Measurements from ENCODE around the gene TMEM72. TPM values are rescaled to one million over a fixed set of nuclear protein-coding genes. Genes with fewer than 3 reads are reported as not detected.

Gene TMEM72
- polyA plus RNA-seq, 2 of the 4 experiments (the other 2 are of a cell fraction), result not detected

DNA sequence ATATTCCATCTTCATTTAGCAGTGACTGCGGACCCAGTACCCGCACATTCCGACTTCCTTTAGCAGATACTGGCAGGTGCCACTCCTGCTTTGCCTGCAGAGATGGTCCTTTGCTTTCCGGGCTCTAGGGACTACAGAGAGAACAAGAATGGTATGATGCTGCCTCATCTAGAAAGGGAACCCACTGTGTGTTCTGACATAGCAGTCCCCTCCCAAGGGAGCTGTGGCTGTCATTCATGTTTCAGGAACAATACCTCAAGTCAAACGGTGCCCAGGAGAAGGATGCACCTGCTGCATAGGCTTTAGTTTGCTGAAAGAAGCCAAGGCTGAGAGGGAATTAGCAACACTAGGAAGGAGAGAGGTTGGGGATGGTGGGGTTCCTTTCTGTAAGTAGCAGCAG is 15.9 kb upstream of the TMEM72 start:
- DNase-seq (ENCODE audit: low read depth in 1 of 2, low spot score in 1 of 2), result no peak
- TF ChIP-seq ZNF302 (CRISPR knock-in tag; IDR thresholded peaks at IDR 0.05) (no peak), EP300 (IDR thresholded peaks at IDR 0.05) (no peak), BHLHE40 (IDR thresholded peaks at IDR 0.05; ENCODE audit: low read depth, low read length) (no peak), HOXB13 (CRISPR knock-in tag; IDR thresholded peaks at IDR 0.05; ENCODE audit: low read depth) (no peak), CEBPB (IDR thresholded peaks at IDR 0.05) (no peak), TFCP2L1 (CRISPR knock-in tag; IDR thresholded peaks at IDR 0.05) (no peak), NR3C1 (IDR thresholded peaks at IDR 0.05) (no peak), MYC (IDR thresholded peaks at IDR 0.05; ENCODE audit: borderline replicate concordance, low read length) (no peak), FOXS1 (CRISPR knock-in tag; IDR thresholded peaks at IDR 0.05) (no peak)
- TF ChIP-seq, protein P1, sequence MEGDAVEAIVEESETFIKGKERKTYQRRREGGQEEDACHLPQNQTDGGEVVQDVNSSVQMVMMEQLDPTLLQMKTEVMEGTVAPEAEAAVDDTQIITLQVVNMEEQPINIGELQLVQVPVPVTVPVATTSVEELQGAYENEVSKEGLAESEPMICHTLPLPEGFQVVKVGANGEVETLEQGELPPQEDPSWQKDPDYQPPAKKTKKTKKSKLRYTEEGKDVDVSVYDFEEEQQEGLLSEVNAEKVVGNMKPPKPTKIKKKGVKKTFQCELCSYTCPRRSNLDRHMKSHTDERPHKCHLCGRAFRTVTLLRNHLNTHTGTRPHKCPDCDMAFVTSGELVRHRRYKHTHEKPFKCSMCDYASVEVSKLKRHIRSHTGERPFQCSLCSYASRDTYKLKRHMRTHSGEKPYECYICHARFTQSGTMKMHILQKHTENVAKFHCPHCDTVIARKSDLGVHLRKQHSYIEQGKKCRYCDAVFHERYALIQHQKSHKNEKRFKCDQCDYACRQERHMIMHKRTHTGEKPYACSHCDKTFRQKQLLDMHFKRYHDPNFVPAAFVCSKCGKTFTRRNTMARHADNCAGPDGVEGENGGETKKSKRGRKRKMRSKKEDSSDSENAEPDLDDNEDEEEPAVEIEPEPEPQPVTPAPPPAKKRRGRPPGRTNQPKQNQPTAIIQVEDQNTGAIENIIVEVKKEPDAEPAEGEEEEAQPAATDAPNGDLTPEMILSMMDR (IDR thresholded peaks at IDR 0.05), result no peak
- TF ChIP-seq, protein P2, sequence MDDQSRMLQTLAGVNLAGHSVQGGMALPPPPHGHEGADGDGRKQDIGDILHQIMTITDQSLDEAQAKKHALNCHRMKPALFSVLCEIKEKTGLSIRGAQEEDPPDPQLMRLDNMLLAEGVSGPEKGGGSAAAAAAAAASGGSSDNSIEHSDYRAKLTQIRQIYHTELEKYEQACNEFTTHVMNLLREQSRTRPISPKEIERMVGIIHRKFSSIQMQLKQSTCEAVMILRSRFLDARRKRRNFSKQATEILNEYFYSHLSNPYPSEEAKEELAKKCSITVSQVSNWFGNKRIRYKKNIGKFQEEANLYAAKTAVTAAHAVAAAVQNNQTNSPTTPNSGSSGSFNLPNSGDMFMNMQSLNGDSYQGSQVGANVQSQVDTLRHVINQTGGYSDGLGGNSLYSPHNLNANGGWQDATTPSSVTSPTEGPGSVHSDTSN (IDR thresholded peaks at IDR 0.05), result no peak
- Histone ChIP-seq H3K9me3 (no peaks in the 10 kb centered on the region), H3K4me1 (no peaks in the 10 kb centered on the region), H3K4me2 (no peak overlapping the region), H3K27ac (no peak overlapping the region), H3K4me3 (no peak overlapping the region)
- POLR2A ChIA-PET, result no interaction called here
- WGBS (ENCODE audit: missing lambda C conversion rate), result 59% methylated on average over 5 of the region's 5 CpGs
- CTCF ChIA-PET, result interaction anchor here (0.9 kb wide), 1 partner anchor 14 kb away, joined by 3 read pairs; no protein-coding TSS in a partner anchor
- ATAC-seq, result no peak
- no peak for FAIRE-seq

DNA sequence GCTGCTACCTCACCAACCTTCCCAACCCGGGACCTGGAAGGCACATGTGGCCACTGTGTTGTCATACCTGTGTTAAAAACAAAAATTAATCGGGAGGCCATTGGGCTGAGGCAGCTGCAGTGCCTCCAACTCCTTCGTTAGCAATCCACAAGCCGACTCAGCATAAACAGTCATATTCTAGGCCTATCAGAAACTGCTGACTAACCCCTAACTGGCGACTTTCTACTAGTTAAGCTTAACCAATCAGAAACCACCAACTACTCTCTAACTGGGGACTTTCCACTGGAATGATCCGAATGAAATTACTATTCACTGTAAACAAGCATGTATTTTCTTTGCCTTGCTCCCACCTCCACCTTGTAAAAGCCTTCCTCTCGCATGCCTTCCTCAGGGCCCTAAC is 14.1 kb upstream of the TMEM72 start:
- no peaks in the 10 kb centered on the region for H3K4me1 ChIP-seq
- ChIA-PET POLR2A (no interaction called here), CTCF (interaction anchor here (1.3 kb wide), 1 partner anchor 10 kb away, joined by 4 read pairs; no protein-coding TSS in a partner anchor)
- H3K27ac ChIP-seq, result no peak overlapping the region
- no peaks in the 10 kb centered on the region for H3K9me3 ChIP-seq
- no peak for FAIRE-seq
- WGBS (ENCODE audit: missing lambda C conversion rate), result 45% methylated on average over 7 of the region's 7 CpGs
- no peak overlapping the region for H3K4me3 ChIP-seq
- no peak for TF ChIP-seq FOXS1 (CRISPR knock-in tag; IDR thresholded peaks at IDR 0.05)
- TF ChIP-seq MAFK (IDR thresholded peaks at IDR 0.05; ENCODE audit: partially characterized antibody), result peak; percentile 89
- ATAC-seq, result no peak
- DNase-seq (ENCODE audit: low read depth in 1 of 2, low spot score in 1 of 2), result no peak
- H3K4me2 ChIP-seq, result no peak overlapping the region

DNA sequence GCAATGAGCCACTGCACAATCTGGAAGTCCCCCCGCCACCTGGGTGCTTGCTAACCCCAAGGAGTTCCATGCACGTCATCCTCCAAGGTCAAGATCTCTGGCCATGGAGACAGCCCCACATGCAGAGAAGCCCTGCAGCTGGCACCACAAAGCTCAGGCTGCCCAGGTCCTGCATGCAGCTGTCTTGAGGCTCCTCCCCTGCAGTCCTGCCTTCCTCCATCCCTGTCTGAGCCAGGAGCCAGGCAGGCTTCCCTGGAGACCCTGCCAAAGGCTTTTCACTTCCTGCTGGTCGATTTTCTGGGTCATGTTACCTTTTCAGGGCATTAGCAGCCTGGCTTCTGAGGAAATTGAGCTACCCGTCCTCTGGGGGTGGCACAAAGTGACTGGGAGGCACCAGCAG is 12.5 kb upstream of the TMEM72 start:
- no peak for ATAC-seq

DNA sequence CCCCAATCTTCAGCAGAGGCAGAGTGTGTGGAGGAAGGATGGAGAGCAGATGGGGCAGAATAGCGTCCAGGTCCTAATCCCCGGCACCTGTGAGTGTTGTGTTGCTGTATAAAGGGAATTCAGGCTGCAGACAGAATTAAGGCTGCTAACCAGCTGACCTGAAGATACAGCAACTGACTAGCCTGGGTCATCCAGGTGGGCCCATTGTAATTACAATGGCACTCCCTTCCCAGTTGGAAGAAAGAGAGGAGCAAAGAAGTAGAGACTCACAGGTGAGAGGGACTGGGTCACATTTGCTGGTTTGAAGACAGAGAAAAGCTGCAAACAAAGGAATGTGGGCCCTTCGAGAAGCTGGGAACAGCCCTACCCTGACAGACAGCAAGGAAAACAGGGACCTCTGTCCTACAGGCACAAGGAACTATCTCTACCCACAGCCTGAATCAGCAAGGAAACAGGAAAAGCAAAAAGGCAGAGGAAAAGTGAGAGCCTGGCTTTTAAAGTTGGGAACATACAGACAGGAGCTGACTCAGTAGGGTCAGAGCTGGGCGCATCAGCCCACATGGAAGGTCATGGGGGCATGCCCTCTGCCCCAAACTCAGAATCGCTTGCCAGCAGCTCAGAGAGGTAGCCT is 11.6 kb upstream of the TMEM72 start:
- WGBS (ENCODE audit: missing lambda C conversion rate), result 38% methylated on average over 5 of the region's 5 CpGs
- Histone ChIP-seq H3K9me3 (no peaks in the 10 kb centered on the region), H3K4me3 (no peak overlapping the region), H3K27ac (no peak overlapping the region), H3K4me1 (no peaks in the 10 kb centered on the region), H3K4me2 (no peak overlapping the region)
- ChIA-PET CTCF (no interaction called here), POLR2A (no interaction called here)
- ATAC-seq (no peak), FAIRE-seq (no peak), DNase-seq (ENCODE audit: low read depth in 1 of 2, low spot score in 1 of 2) (no peak)
- TF ChIP-seq RNF2 (IDR thresholded peaks at IDR 0.05; ENCODE audit: borderline replicate concordance, low read depth), result no peak
- TF ChIP-seq SREBF2 (IDR thresholded peaks at IDR 0.05), result no peak
- no peak for TF ChIP-seq PHF8 (IDR thresholded peaks at IDR 0.05; ENCODE audit: borderline replicate concordance, low read depth)
- TF ChIP-seq JUNB (IDR thresholded peaks at IDR 0.05), result no peak
- TF ChIP-seq MAFK (IDR thresholded peaks at IDR 0.05; ENCODE audit: partially characterized antibody), result no peak
- no peak for TF ChIP-seq RFX5 (IDR thresholded peaks at IDR 0.05)
- no peak for TF ChIP-seq POLR2A (IDR thresholded peaks at IDR 0.05; ENCODE audit: low read length)
- no peak for TF ChIP-seq NR3C1 (IDR thresholded peaks at IDR 0.05)
- TF ChIP-seq, protein P3, sequence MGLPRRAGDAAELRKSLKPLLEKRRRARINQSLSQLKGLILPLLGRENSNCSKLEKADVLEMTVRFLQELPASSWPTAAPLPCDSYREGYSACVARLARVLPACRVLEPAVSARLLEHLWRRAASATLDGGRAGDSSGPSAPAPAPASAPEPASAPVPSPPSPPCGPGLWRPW (IDR thresholded peaks at IDR 0.05), result no peak
- TF ChIP-seq BHLHE40 (IDR thresholded peaks at IDR 0.05; ENCODE audit: low read depth, low read length), result no peak
- no peak for TF ChIP-seq TP53 (CRISPR knock-in tag; IDR thresholded peaks at IDR 0.05)
- TF ChIP-seq, protein P4, sequence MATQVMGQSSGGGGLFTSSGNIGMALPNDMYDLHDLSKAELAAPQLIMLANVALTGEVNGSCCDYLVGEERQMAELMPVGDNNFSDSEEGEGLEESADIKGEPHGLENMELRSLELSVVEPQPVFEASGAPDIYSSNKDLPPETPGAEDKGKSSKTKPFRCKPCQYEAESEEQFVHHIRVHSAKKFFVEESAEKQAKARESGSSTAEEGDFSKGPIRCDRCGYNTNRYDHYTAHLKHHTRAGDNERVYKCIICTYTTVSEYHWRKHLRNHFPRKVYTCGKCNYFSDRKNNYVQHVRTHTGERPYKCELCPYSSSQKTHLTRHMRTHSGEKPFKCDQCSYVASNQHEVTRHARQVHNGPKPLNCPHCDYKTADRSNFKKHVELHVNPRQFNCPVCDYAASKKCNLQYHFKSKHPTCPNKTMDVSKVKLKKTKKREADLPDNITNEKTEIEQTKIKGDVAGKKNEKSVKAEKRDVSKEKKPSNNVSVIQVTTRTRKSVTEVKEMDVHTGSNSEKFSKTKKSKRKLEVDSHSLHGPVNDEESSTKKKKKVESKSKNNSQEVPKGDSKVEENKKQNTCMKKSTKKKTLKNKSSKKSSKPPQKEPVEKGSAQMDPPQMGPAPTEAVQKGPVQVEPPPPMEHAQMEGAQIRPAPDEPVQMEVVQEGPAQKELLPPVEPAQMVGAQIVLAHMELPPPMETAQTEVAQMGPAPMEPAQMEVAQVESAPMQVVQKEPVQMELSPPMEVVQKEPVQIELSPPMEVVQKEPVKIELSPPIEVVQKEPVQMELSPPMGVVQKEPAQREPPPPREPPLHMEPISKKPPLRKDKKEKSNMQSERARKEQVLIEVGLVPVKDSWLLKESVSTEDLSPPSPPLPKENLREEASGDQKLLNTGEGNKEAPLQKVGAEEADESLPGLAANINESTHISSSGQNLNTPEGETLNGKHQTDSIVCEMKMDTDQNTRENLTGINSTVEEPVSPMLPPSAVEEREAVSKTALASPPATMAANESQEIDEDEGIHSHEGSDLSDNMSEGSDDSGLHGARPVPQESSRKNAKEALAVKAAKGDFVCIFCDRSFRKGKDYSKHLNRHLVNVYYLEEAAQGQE (IDR thresholded peaks at IDR 0.05), result no peak
- no peak for TF ChIP-seq RARB (CRISPR knock-in tag; IDR thresholded peaks at IDR 0.05)

More for the DNA sequence above, 12.5 kb upstream of the TMEM72 start:
- FAIRE-seq, result no peak
- POLR2A ChIA-PET, result no interaction called here
- no peaks in the 10 kb centered on the region for H3K9me3 ChIP-seq
- no peak overlapping the region for H3K27ac ChIP-seq
- CTCF ChIA-PET, result no interaction called here
- H3K4me3 ChIP-seq, result no peak overlapping the region
- no peak overlapping the region for H3K4me2 ChIP-seq
- 23% methylated on average over 4 of the region's 4 CpGs for WGBS (ENCODE audit: missing lambda C conversion rate)
- TF ChIP-seq KDM5A (IDR thresholded peaks at IDR 0.05) (no peak), FOXS1 (CRISPR knock-in tag; IDR thresholded peaks at IDR 0.05) (no peak), EP300 (IDR thresholded peaks at IDR 0.05) (no peak), RARB (CRISPR knock-in tag; IDR thresholded peaks at IDR 0.05) (no peak)
- TF ChIP-seq, protein P5, sequence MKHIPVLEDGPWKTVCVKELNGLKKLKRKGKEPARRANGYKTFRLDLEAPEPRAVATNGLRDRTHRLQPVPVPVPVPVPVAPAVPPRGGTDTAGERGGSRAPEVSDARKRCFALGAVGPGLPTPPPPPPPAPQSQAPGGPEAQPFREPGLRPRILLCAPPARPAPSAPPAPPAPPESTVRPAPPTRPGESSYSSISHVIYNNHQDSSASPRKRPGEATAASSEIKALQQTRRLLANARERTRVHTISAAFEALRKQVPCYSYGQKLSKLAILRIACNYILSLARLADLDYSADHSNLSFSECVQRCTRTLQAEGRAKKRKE (CRISPR knock-in tag; IDR thresholded peaks at IDR 0.05; ENCODE audit: low read depth), result no peak
- DNase-seq (ENCODE audit: low read depth in 1 of 2, low spot score in 1 of 2), result no peak
- H3K4me1 ChIP-seq, result no peaks in the 10 kb centered on the region
